TTC549 (cell line): ENCODE results near the gene NPIPB6.

Experiments
- FAIRE-seq: peaks from 2 replicates; lab custom pipeline; 2012; peaks lifted over from hg19 to GRCh38; lab: Jason Lieb, UNC

The NPIPB6 gene

DNA sequence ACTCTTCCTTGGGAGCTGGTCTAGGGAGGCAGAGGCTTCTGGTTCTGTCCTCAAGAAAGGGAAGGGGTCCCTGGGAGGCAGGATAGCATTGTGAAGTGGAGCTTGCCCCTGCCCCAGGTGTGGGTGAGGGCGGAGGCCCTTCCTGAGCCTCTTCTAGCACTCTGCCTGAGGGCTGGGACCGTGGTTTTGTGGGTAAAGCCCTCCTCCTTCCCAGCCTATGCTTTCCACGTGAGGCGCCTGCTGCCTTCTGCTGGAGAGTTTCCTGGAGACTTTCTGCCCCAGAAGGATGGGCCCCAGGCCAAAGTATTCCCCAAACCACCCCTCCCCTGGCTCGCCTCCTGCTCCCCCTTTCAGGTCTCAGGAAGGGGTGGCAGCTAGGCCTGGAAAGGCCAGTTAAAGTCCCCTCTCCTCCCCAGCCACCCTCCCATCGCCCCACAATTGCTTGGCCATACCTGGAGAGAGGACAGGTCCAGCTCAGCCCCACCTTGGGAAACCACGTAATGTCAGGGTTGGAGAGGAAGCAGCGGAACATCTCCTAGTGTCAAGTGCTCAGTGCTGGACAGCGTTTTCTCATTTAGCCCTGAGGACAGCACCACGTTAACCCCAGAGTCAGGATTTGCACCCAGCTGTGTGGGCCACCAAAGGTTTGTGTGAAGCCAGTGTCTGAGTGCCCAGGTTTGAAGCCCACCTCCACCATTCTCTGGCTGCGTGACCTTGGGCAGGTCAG lies 65.4 kb downstream of the NPIPB6 start:
- FAIRE-seq, result no peak

DNA sequence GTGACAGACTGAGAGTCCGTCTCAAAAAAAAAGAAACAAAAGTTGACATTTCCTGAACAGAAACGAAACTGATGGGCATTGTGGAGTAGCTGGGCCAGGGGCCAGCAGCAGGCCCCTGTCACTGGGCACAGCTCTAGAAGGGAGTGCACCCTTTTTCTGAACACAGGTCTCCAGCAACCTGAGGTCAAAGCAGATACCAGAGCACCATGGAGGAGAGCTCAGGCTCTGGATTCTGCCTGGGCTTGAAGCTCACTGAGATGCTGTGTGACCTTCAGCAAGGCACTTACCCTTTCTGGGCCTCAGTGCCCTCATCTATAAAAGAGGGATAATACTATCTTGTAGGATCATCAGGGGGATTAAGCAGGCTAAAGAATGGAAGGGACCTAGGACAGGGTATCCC lies 66.0 kb downstream of the NPIPB6 start:
- no peak for FAIRE-seq

DNA sequence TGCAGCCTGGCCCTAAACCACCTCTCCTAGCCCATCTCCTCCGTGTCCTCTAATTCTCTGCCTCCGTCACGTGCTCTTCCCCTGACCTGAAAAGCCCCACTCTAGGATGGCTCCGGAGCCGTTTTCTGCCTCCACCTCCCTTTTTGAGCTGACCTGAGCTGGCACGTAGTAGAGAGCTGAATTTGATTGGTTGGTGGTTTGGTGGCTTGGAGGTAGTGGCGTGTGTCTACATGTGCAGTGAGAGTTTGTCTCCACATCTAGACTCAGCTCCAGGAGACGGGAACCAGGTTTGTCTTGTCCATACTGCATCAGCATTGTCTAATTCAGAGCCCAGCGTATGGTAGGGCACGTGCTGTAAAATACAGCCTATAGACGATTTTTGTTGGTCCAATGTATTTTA lies 68.0 kb downstream of the NPIPB6 start:
- FAIRE-seq, result no peak

DNA sequence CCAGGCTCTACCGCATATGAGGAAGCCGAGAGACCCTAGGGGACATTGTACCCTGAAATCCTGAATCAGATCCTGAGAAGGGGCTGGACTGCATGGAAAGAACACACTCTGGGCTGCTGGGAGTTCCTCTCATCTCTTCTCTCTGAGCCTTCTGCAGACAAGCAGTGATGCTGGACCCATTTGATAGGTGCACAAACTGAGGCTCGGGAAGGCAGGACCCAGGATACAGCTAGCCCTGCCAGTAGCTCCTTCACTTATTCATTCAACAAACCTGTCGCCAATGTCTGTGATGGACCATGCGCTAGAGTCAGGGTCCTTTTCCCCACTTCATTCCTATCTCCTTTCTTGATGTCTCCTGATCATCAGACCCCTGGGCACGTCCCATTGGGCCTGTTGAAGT lies 69.1 kb downstream of the NPIPB6 start:
- no peak for FAIRE-seq

DNA sequence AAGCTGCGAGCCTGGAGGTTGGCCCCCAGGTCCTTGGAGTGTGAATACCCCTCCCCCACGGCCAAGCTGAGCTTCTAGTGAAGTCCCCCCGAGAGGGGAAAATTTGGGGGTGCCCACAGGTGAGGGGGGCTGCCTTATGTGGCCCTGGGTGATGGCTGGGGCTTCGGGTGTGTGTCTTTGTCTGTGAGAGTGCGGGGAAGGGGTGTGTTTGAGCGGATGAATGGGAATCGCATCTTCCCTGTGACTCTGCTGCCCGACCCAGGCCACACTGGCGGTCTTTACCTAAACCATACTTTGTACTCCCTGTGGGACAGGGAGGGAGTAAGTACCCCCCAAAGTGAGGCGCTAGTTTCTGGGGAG lies 69.7 kb downstream of the NPIPB6 start:
- FAIRE-seq, result no peak

DNA sequence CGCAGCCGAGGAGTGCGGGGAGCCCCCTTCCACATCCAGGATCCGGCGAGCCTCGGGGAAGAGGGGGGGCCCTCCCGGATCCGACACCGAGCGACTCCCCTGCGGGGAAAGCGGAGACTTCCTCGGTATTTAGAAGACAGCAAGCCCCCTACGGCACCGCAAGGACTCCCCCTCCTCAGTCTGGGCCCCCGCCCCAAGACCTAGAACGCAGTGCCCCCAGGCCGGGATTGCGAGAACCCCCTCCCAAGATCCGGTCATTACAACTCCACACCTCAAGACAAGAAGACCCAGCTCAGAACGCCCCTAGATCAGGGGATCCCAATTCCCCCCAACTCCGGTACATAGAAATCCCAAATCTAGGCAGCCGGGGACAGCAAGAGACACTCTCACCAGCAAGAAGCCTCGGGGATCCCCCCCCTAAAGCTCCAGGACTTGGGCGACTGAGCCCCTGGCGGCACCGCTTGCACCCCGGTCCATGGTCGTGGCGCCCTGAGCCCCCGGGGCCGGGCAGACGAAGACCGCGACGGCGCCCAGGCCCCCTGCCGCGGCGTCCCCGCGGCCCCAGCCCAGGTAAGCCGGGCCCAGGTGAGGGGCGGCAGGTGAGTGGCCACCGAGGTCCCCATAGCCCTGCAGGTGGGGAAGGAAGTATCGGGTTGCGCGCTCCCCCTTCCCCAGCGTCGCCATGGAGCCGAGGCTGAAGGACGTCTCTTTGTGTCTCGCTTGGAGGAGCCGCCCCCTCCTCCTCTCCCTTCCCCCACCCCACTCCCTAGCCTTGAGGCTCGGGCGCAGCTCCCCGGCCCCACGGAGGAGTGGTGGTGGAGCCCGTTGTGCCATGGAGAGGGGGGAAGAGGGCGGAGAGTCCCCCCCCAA lies 70.3 kb downstream of the NPIPB6 start:
- no peak for FAIRE-seq
